Cardiac muscle cell (in vitro differentiated cells and primary cell): Measurements from ENCODE around the gene GPR135. TPM values are rescaled to one million over a fixed set of nuclear protein-coding genes. Genes with fewer than 3 reads are reported as not detected.

Experiments
- DNase-seq, 2 donors: peaks; one replicate each; pipeline versions ENCODE4 v3.0.0 to v3.0.0-alpha.2; 2010 to 2017; ENCODE audit warnings: low read depth in 1 of 2, low spot score in 1 of 2
- H3K27ac ChIP-seq: fragments of 200-600 bp; sonication (generic); 2 replicates; pipeline ENCODE4 v1.5.1; 2016
- H3K27me3 ChIP-seq: fragments of 200-600 bp; sonication (generic); 2 replicates; pipeline ENCODE4 v1.6.0; 2016; ENCODE audit warnings: control low read depth
- H3K36me3 ChIP-seq: fragments of 200-600 bp; sonication (generic); 2 replicates; pipeline ENCODE4 v1.5.1; 2016; ENCODE audit warnings: control low read depth
- H3K4me1 ChIP-seq: fragments of 200-600 bp; sonication (generic); 2 replicates; pipeline ENCODE4 v1.8.1; 2017; ENCODE audit warnings: low read depth, mild to moderate bottlenecking, mixed run types
- H3K4me3 ChIP-seq: fragments of 200-600 bp; sonication (generic); 2 replicates; pipeline ENCODE4 v1.5.1; 2016; ENCODE audit warnings: mild to moderate bottlenecking
- H3K9me3 ChIP-seq: fragments of 200-600 bp; sonication (generic); 2 replicates; pipeline ENCODE4 v1.5.1; 2017; ENCODE audit warnings: low read depth, mild to moderate bottlenecking, control low read depth
- polyA plus RNA-seq: library from polyadenylated mRNA; unstranded; fragments of >200 nt; fragmentation: Nextera tagmentation; extraction: Ambion mirVana; gene quantifications from 2 replicates; pipeline ENCODE4 v1.2.1, GENCODE V29; 2016
- total RNA-seq: library from RNA; depleted of rRNA; stranded (reverse); fragments of >200 nt; gene quantifications from 2 replicates; pipeline ENCODE4 v1.2.3, GENCODE V29; 2016
- TF ChIP-seq, protein P1 (sequence below): IDR thresholded peaks from 2 replicates; pipeline ENCODE4 v1.5.1; 2012; ENCODE audit warnings: low read depth, mild to moderate bottlenecking, low read length

GPR135 gene
- total and polyA plus RNA-seq, 2 experiments from 2014 or later, result 4.0 to 11.0 TPM

DNA sequence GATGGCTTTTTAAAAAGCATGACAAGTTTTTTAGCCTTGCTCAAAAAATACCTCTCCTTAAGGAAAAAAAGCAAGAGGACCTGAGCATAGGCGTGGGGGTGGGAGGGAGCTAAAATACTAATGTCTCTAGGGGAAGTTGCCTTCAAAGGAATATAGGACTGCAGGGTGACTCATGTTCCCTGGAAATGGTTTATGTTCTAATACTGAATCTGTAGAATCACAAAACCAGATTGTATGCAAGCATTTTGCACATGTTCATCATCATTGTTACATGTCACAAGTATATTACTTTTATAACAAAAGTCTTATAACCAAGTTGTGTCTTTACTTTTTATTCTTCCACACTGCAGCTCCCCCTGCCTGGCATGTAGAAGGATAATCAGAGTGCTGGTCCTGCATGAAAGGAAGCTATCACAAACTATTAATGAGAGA lies 36.6 kb downstream of the GPR135 start:
- H3K27ac ChIP-seq, result no peak overlapping the region
- TF ChIP-seq, protein P1, sequence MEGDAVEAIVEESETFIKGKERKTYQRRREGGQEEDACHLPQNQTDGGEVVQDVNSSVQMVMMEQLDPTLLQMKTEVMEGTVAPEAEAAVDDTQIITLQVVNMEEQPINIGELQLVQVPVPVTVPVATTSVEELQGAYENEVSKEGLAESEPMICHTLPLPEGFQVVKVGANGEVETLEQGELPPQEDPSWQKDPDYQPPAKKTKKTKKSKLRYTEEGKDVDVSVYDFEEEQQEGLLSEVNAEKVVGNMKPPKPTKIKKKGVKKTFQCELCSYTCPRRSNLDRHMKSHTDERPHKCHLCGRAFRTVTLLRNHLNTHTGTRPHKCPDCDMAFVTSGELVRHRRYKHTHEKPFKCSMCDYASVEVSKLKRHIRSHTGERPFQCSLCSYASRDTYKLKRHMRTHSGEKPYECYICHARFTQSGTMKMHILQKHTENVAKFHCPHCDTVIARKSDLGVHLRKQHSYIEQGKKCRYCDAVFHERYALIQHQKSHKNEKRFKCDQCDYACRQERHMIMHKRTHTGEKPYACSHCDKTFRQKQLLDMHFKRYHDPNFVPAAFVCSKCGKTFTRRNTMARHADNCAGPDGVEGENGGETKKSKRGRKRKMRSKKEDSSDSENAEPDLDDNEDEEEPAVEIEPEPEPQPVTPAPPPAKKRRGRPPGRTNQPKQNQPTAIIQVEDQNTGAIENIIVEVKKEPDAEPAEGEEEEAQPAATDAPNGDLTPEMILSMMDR, result peak; percentile 46
- no peaks in the 10 kb centered on the region for H3K9me3 ChIP-seq
- DNase-seq, result peak in 1 of 2 donors; percentile 77
- H3K4me1 ChIP-seq, result no peaks in the 10 kb centered on the region
- H3K4me3 ChIP-seq, result no peak overlapping the region
- H3K27me3 ChIP-seq, result no peaks in the 10 kb centered on the region
- no peaks in the 10 kb centered on the region for H3K36me3 ChIP-seq

DNA sequence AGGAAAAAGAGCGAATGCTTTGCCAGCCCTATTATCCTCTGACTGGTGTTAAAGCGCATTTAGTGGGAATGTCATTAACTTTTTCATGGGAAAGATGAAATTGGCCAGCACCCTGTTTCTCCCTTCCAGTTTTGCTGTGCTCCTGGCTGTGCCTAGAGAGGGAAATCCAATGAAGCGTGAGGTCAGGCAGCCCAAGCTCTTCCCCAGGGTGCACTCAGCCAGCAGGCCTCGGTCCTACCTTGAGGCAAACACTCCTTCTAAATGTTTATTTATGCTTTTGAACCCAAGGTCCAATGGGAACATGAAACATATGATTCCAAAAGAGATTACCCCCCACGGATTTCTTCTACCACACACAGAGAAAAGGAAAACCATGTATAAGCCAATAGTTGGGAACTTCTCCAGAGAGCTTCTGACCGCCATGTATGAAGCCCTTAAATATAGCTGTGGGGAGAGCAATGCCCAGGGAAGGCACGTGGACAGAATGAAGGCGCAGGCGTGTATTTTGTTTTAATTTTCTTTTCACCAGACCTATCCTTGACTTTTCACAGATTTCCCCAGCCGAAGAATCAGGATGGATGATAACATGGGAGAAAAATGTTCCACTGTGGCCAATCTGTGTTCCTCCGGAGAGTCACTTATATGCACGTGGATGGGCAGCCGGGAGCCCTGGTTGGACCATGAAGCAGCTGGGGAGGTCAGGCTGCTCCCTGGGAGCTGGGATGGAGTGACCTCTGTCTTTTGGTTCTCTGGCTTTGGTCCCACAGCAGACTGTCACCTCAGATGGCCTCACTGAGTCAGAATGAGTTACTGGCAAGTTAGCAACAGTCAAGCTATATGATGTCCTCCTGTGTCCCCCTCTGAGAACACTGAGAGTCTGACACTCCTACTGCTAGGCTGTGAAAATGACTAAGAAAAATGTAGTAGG lies 37.3 kb downstream of the GPR135 start:
- TF ChIP-seq, protein P1, result no peak
- H3K36me3 ChIP-seq, result no peaks in the 10 kb centered on the region
- no peak overlapping the region for H3K27ac ChIP-seq
- no peak overlapping the region for H3K4me3 ChIP-seq
- peak in 1 of 2 donors; percentile 69 for DNase-seq
- no peaks in the 10 kb centered on the region for H3K9me3 ChIP-seq
- H3K27me3 ChIP-seq, result no peaks in the 10 kb centered on the region
- H3K4me1 ChIP-seq, result peaks cover under 1% of the 10 kb centered on the region

DNA sequence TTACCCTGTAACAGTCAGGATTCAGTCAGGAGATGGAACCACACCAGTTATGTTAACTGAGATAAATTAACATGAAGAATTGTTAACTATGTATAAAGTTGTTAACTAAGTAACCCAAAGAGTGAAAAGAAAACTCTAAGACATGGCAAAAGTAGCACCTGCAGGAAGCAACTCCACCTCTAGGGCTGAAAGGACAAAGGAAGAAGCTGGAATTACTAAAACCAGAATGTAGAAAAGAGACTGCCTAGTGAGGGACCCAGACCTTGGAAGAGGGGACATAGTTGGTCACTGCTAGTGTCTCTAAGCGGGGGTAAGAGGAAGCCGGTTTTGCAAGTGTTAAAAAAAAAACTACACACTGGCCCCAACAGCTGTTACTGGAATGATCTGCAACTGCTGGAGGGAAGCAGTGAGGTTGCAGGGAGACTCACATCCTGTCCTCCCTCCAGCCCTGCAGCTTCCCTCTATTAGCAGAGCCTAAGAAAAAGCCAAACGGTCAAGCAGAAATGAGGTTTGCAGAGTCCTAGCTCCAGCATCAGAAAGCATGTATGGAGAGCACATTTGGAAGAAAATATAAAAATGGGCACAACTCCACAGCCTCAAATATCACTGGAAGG lies 39.8 kb downstream of the GPR135 start:
- Histone ChIP-seq H3K4me1 (peaks cover 13% of the 10 kb centered on the region), H3K27ac (no peak overlapping the region), H3K4me3 (no peak overlapping the region), H3K36me3 (no peaks in the 10 kb centered on the region), H3K9me3 (no peaks in the 10 kb centered on the region), H3K27me3 (no peaks in the 10 kb centered on the region)
- peak in 1 of 2 donors; percentile 80 for DNase-seq
- TF ChIP-seq, protein P1, result peak; percentile 24

DNA sequence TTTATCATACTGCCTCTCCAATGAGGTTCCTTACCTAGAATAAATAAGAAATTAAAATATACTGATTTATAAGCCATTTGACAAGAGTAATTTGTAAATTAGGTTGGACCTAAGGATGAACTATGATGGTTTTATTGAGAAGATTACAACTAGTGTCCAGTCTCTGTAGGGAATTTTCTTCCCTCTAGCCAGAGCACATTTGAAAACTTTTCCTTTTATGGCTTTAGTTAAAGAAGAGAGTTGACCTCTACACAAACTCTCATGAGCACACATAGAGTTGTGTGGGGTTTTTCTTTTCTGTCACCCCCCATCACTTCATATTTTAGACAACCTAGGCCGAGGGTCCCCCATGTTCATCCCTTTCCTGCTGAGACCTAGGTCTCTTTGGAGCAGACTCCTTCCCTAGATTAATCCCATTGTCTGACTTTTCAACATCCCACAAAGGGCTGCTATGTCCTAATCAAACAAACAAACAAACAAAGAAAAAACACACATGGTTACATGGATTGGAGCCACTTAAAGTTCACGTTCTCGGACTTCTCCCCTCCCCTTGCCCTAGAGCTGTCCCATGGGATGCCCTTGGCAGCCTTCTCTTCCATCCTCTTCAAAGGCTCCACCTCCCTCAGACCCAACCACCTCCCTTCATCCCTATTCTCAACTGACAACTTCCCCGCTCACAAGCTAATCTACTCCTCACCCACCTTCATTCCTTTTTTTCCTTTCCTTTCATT lies 40.7 kb downstream of the GPR135 start:
- Histone ChIP-seq H3K27ac (no peak overlapping the region), H3K4me3 (no peak overlapping the region), H3K9me3 (no peaks in the 10 kb centered on the region), H3K27me3 (no peaks in the 10 kb centered on the region), H3K36me3 (no peaks in the 10 kb centered on the region), H3K4me1 (peaks cover 13% of the 10 kb centered on the region)
- peak in 1 of 2 donors; percentile 78 for DNase-seq
- TF ChIP-seq, protein P1, result no peak

DNA sequence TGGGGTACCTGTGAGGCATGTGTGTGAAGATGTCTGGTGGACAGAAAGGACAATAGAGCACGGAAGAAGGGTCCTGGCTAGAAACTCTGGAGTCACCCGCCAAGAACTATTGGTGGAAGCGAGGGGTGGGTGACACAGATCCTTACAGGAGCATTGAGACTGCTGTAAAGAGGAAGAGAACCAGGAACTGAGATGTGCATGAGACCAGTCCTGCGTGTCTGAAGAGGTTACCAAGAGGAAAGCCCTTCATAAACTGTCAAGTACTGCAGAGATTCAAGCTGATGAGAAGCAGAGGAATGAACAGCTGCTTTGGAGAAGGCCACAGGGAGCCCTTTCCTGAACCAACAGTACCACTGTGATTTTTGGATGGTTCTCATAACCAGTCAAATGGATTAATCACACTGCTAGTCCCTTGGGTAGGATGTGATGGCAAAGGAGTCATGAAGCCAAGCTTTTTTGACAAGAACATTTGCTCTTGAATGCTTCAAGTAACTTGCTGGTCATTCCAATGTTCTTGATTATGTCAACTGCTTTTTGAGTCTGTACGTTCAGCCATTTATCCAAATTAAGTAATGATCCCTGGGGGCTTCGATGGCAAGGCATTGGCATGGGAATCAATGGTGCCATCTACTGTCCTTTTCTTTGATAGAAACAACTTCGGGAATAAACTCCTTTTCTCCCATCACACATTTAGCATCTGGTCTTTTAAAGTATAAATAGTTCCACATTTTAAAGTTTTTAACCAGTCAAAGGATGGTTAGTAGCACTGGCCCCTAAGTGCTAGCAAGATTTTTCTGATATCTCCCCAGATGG lies 42.9 kb downstream of the GPR135 start:
- Histone ChIP-seq H3K27me3 (no peaks in the 10 kb centered on the region), H3K27ac (no peak overlapping the region), H3K4me1 (peaks cover 13% of the 10 kb centered on the region), H3K36me3 (no peaks in the 10 kb centered on the region), H3K9me3 (no peaks in the 10 kb centered on the region), H3K4me3 (no peak overlapping the region)
- TF ChIP-seq, protein P1, result peak; percentile 14
- DNase-seq, result peak in 1 of 2 donors; percentile 34
